SJSA1 (cell line): Measurements from ENCODE around the gene RTEL1. TPM values are rescaled to one million over a fixed set of nuclear protein-coding genes. Genes with fewer than 3 reads are reported as not detected.
A peak's percentile ranks its signal among the peaks of the same experiment; 100 is the strongest.

Experiments used
- DNase-seq, 2 experiments: peaks; one replicate each; pipeline ENCODE4 v3.0.0-alpha.2; 2015 to 2020; ENCODE audit warnings: low spot score in 2 of 2, low read depth in 1 of 2
- H3K27ac ChIP-seq: fragments of 250-450 bp; sonication (Bioruptor Pico); 2 replicates; pipeline ENCODE4 v1.5.1; 2020; ENCODE audit warnings: mild to moderate bottlenecking, moderate library complexity
- H3K27me3 ChIP-seq: fragments of 250-450 bp; sonication (Bioruptor Pico); replicated peaks from 2 replicates; pipeline ENCODE4 v1.5.1; 2020; ENCODE audit warnings: mild to moderate bottlenecking, moderate library complexity
- H3K36me3 ChIP-seq: fragments of 250-450 bp; sonication (Bioruptor Pico); 2 replicates; pipeline ENCODE4 v1.5.1; 2020; ENCODE audit warnings: mild to moderate bottlenecking
- H3K4me1 ChIP-seq: fragments of 250-450 bp; sonication (Bioruptor Pico); replicated peaks from 2 replicates; pipeline ENCODE4 v1.6.1; 2021; ENCODE audit warnings: mild to moderate bottlenecking
- H3K4me3 ChIP-seq: fragments of 250-450 bp; sonication (Bioruptor Pico); 2 replicates; pipeline ENCODE4 v1.5.1; 2020; ENCODE audit warnings: mild to moderate bottlenecking
- H3K9me3 ChIP-seq: fragments of 250-450 bp; sonication (Bioruptor Pico); replicated peaks from 2 replicates; pipeline ENCODE4 v1.5.1; 2020; ENCODE audit warnings: mild to moderate bottlenecking
- total RNA-seq: library from RNA; depleted of rRNA; stranded (reverse); fragments of >200 nt; shearing (Covaris generic); gene quantifications from 2 replicates; pipeline ENCODE4 v1.2.3, GENCODE V29; 2014

Gene RTEL1
- total RNA-seq, 1 experiment from 2014 or later, result 11.0 TPM

DNA sequence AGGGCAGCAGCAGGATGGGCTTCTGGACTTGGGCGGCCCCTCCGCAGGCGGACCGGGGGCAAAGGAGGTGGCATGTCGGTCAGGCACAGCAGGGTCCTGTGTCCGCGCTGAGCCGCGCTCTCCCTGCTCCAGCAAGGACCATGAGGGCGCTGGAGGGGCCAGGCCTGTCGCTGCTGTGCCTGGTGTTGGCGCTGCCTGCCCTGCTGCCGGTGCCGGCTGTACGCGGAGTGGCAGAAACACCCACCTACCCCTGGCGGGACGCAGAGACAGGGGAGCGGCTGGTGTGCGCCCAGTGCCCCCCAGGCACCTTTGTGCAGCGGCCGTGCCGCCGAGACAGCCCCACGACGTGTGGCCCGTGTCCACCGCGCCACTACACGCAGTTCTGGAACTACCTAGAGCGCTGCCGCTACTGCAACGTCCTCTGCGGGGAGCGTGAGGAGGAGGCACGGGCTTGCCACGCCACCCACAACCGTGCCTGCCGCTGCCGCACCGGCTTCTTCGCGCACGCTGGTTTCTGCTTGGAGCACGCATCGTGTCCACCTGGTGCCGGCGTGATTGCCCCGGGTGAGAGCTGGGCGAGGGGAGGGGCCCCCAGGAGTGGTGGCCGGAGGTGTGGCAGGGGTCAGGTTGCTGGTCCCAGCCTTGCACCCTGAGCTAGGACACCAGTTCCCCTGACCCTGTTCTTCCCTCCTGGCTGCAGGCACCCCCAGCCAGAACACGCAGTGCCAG is 38.7 kb downstream of the RTEL1 start, which contains the start of gene TNFRSF6B:
Gene TNFRSF6B (plus strand): TSS at position 25 of the 729 bp plus-strand sequence. CDS start 116 bp downstream, at position 141.
- no peaks in the 10 kb centered on the region for H3K27me3 ChIP-seq
- H3K4me1 ChIP-seq, result peaks cover 27% of the 10 kb centered on the region
- DNase-seq, result no peak
- no peak within 1 kb of the TSS for H3K27ac ChIP-seq
- no peaks in the 10 kb centered on the region for H3K9me3 ChIP-seq
- no peak within 1 kb of the TSS for H3K4me3 ChIP-seq
- H3K36me3 ChIP-seq, result peaks cover 63% of the 10 kb centered on the region

DNA sequence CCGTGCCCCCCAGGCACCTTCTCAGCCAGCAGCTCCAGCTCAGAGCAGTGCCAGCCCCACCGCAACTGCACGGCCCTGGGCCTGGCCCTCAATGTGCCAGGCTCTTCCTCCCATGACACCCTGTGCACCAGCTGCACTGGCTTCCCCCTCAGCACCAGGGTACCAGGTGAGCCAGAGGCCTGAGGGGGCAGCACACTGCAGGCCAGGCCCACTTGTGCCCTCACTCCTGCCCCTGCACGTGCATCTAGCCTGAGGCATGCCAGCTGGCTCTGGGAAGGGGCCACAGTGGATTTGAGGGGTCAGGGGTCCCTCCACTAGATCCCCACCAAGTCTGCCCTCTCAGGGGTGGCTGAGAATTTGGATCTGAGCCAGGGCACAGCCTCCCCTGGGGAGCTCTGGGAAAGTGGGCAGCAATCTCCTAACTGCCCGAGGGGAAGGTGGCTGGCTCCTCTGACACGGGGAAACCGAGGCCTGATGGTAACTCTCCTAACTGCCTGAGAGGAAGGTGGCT is 39.3 kb downstream of the RTEL1 start:
- no peak for DNase-seq
- peaks cover 67% of the 10 kb centered on the region for H3K36me3 ChIP-seq
- H3K27ac ChIP-seq, result no peak overlapping the region
- H3K27me3 ChIP-seq, result no peaks in the 10 kb centered on the region
- peaks cover 27% of the 10 kb centered on the region for H3K4me1 ChIP-seq
- H3K4me3 ChIP-seq, result no peak overlapping the region
- H3K9me3 ChIP-seq, result no peaks in the 10 kb centered on the region

DNA sequence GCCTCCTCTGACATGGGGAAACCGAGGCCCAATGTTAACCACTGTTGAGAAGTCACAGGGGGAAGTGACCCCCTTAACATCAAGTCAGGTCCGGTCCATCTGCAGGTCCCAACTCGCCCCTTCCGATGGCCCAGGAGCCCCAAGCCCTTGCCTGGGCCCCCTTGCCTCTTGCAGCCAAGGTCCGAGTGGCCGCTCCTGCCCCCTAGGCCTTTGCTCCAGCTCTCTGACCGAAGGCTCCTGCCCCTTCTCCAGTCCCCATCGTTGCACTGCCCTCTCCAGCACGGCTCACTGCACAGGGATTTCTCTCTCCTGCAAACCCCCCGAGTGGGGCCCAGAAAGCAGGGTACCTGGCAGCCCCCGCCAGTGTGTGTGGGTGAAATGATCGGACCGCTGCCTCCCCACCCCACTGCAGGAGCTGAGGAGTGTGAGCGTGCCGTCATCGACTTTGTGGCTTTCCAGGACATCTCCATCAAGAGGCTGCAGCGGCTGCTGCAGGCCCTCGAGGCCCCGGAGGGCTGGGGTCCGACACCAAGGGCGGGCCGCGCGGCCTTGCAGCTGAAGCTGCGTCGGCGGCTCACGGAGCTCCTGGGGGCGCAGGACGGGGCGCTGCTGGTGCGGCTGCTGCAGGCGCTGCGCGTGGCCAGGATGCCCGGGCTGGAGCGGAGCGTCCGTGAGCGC is 39.9 kb downstream of the RTEL1 start:
- H3K36me3 ChIP-seq, result peaks cover 67% of the 10 kb centered on the region
- H3K9me3 ChIP-seq, result no peaks in the 10 kb centered on the region
- no peak overlapping the region for H3K27ac ChIP-seq
- H3K4me3 ChIP-seq, result no peak overlapping the region
- no peak for DNase-seq
- H3K4me1 ChIP-seq, result peaks cover 27% of the 10 kb centered on the region
- H3K27me3 ChIP-seq, result no peaks in the 10 kb centered on the region

DNA sequence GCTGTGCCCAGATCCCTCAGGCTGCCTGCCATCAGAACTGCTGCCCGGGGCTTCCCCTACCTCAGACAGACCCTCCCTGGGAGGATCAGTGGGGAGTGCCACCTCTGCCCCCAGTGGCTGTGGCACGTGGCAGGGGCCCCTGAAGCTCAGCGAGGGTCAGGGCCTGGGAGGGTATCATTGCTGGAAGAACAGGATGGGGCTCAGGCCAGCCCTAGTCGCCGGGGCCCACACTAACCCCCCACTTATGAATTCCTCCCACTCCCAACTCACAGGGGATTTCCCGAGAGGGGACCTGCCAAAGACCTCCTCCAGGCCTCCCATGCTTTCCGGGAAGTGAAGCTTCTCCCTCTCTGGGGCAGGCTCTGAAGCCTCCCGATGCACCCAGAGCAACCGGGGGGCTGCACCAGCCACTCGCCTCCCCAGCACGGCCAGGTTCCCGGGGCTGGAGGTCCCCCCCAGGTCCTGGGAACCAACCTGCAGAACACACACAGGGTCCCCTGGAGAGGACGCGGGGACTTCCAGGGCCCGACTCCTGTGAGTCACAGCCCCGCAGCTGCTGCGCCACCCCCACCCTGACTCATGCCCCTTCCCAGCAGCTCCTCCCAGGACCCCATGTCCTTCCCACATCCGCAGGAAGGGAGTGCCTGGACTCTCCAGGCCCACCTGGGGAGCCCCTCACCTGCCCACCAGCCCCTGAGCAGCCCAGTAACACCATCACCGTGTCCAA is 40.8 kb downstream of the RTEL1 start:
- Histone ChIP-seq H3K4me3 (no peak overlapping the region), H3K4me1 (peaks cover 27% of the 10 kb centered on the region), H3K27ac (peak overlapping the region; percentile 92)

DNA sequence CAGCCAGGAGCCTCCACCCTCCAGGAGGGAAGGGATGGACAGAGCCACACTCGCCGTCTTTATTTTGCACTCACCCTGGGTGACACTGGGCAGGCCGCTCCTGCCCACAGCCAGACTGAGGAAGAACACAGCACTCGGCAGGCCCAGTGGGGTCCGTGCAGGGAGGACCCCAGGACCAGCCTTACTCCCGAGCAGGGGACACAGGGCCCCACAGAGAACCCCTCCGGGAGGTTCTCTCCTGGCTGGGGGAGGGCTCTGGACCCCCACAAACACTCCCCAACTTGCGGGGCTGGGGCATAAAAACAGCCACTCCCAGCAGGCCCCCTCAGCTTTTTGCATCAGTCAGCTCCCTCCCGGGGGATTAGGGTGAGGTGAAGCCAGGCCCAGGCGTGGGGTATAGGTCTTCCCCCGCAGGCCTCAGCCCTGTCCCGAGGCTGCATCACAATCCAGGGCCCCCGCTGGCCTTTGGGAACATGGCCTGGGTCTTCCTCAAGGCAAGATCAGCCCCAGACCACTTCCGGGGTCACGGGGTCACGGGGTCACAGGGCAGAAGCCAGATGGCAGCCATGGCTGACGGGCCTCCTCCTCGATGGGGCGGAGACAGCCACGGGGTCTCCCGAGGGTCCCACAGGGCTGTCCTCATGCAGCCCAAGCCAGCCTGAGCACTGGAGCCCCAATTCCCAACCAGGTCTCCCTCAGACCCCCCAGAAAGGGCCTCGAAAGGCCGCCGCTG is 41.5 kb downstream of the RTEL1 start:
- no peak overlapping the region for H3K4me3 ChIP-seq
- peak overlapping the region; percentile 92 for H3K27ac ChIP-seq
- DNase-seq, result no peak
- H3K9me3 ChIP-seq, result no peaks in the 10 kb centered on the region
- H3K27me3 ChIP-seq, result no peaks in the 10 kb centered on the region
- peaks cover 27% of the 10 kb centered on the region for H3K4me1 ChIP-seq
- H3K36me3 ChIP-seq, result peaks cover 70% of the 10 kb centered on the region

More for the DNA sequence above, 40.8 kb downstream of the RTEL1 start:
- peak; percentile 91 to 95 for DNase-seq
- Histone ChIP-seq H3K36me3 (peaks cover 70% of the 10 kb centered on the region), H3K27me3 (no peaks in the 10 kb centered on the region), H3K9me3 (no peaks in the 10 kb centered on the region)

DNA sequence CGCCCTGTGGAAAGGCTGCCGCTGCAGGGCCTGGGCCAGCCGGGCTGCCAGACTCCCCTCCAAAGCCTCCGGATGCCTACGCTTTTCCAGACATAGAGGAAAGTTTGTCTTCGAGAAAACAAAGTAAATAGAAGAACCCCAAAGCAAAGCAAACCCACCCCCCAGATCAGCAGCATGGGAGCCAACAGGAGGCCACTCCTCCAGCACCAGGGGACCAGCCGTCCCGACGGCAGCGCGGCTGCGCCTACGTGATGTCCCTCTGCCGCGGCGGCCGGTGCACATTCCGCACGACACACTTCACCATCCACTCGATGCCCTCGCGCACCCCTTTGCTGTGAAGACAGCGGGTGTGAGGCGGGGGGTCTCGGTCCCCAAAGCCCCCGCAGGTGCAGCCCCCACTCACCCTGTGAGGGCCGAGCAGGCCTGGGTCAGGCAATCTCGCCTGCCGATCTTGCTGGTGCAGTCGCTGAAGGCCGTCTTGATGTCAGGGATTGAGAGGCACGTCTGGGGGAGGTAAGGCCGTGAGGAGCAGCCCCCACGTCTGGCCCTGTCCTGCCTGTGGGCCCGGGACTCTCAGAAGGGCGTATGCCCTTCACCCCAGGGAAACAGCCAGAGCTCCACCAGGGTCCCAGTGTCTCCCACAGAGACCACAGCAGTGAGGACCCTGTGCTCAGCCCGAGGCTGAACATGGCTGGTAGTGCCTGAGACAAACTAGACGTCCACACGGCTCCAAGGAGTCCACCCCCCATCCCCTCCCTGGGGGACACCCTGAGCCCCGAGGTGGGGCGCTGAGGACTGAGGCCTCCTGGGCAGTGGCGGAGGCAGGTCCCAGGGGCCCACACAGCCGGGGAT is 42.3 kb downstream of the RTEL1 start:
- peak overlapping the region; percentile 92; the same call in 1 of the 2 replicates for H3K27ac ChIP-seq
- no peak overlapping the region for H3K4me3 ChIP-seq
- DNase-seq, result no peak
- no peaks in the 10 kb centered on the region for H3K9me3 ChIP-seq
- peaks cover 72% of the 10 kb centered on the region for H3K36me3 ChIP-seq
- no peaks in the 10 kb centered on the region for H3K27me3 ChIP-seq
- H3K4me1 ChIP-seq, result peaks cover 27% of the 10 kb centered on the region

DNA sequence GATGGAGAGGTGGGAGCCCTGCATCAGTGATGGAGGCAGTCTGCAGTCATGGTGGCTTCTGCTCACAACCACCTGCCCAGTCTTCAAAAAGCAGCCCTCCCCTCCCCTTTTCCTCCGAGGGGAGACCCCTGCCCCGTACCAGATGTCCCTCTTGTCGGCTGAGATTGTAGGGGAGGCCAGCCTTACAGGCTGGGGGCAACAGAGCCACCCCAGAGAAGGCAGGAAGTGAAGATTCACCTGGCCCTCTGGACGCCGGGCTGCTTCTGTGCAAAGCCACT is 42.9 kb downstream of the RTEL1 start:
- Histone ChIP-seq H3K27me3 (no peaks in the 10 kb centered on the region), H3K36me3 (peaks cover 72% of the 10 kb centered on the region), H3K4me1 (peaks cover 27% of the 10 kb centered on the region), H3K27ac (no peak overlapping the region), H3K4me3 (no peak overlapping the region), H3K9me3 (no peaks in the 10 kb centered on the region)
- no peak for DNase-seq

DNA sequence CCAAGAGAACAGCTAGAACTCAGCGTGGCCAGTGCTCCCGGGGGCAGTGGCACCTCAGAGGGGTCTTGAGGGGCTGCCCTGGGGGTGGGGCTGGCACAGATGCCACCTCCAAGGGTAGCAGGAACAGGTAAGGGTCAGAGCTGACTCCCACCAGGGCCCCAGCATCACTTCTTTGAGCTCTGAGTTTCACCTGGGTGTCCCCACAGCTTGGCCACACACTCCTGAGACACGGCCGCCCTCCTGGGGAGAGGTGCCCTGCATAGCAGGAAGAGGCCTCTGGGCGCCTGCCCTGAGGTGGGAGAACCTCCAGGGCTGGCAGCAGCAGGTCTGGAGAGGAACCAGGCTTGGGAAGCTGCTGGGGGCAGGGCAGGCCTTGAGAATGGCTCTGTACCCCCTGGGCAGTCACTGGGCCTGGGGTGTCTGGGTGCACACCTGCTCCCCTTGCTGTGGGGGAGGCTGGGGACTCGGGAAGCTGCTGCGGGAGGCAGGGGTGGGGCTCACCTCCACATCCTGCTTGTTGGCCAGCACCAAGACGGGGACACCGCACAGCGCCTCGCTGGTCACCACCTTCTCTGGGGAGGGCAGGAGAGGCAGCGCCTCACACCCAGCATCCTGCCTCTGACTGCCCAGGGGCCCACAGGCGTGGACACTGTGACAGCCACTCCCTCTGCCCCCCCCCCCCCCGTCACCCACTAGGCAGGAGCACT is 43.4 kb downstream of the RTEL1 start:
- Histone ChIP-seq H3K36me3 (peaks cover 74% of the 10 kb centered on the region), H3K4me3 (no peak overlapping the region), H3K9me3 (no peaks in the 10 kb centered on the region), H3K27ac (no peak overlapping the region), H3K27me3 (no peaks in the 10 kb centered on the region), H3K4me1 (peaks cover 30% of the 10 kb centered on the region)
- no peak for DNase-seq

DNA sequence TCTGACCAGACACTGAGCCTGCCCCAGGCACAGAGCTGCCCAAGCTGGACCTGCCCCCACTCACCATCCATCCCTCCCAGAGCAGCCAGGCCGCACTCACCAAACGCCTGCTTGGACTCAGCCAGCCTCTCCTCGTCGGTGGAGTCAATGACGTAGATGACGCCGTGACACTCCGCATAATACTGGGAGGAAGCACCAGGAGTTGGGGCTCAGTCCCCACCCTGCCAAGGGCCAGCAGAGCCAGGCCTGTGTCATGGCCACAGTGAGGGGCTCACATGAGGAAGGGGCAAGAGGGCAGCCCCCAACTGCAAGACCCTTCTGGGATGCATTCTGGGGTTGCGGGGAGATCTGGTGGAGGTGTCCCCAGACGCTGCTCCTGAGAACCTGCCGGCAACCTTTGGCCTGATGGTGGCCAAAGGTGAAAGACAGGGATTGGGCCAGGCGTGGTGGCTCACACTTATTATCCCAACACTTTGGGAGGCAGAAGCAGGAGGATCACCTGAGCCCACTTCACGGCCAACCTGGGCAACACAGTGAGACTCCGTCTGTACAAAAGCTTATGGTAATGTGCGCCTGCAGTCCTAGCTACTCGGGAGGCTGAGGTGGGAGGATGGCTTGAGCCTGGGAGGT is 44.0 kb downstream of the RTEL1 start:
- DNase-seq, result no peak
- no peaks in the 10 kb centered on the region for H3K27me3 ChIP-seq

DNA sequence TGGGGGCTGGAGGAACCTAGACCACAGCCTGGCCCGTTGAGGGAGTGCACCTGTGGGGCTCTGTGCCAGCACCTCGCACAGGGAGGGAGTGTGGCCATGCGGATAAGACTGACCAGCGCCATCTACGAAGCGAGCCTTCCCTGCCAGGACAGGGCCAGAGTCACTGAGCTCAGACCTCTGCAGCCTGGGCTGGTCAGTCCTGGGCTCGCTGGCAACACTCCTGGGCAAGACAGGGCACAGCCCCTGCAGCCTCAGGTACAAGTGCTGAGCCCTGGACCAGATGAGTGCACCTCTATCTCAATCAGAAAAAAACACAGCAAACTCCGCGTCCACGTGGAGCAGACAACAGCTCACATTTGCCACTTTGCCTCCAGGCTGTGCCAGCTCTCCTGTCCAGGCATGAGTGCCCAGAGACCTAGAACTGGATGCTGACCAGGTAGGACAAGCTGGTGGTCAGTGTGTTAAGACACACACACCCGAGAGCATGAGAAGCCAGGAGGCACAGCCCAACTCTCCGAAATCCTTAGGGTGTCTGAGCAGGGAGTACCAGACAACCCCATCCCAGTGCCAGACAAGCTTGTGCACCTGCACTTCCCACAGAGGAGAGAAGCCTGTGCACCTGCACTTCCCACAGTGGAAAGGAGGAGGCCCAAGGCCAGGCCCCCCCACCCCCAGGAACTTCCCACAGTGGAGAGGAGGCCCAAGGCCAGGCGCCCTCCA is 44.8 kb downstream of the RTEL1 start:
- H3K27ac ChIP-seq, result no peak overlapping the region
- no peaks in the 10 kb centered on the region for H3K27me3 ChIP-seq
- H3K4me3 ChIP-seq, result no peak overlapping the region
- no peak for DNase-seq
- H3K4me1 ChIP-seq, result peaks cover 36% of the 10 kb centered on the region
- H3K9me3 ChIP-seq, result peaks cover 7% of the 10 kb centered on the region
- H3K36me3 ChIP-seq, result peaks cover 74% of the 10 kb centered on the region

More for the DNA sequence above, 44.0 kb downstream of the RTEL1 start:
- no peaks in the 10 kb centered on the region for H3K9me3 ChIP-seq
- H3K4me3 ChIP-seq, result no peak overlapping the region
- H3K4me1 ChIP-seq, result peaks cover 35% of the 10 kb centered on the region
- H3K36me3 ChIP-seq, result peaks cover 74% of the 10 kb centered on the region
- no peak overlapping the region for H3K27ac ChIP-seq

DNA sequence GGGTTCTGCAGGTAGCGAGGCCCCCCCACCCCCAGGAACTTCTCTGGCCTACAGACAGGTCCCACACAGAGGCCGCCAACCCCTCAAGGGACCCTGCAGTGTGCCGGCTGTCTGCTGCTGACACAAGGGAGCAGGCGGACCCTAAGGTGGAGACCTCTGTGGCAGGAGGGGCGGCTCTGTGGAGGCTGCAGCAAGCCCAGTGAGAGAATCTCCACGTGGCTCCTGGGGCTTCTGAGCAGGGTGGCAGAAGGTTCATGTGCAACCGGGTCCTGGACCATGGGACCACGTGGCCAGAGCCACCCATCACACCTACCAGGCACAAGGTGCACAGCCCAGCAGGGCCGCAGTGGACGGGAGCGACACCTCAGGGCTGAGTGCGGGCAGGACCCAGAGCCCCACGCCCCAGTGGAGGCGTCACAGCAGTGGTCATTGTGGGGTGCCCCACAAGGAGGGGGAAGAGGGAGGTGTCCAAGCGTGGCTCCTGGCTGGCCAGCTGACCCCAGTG is 45.4 kb downstream of the RTEL1 start:
- Histone ChIP-seq H3K4me1 (peaks cover 33% of the 10 kb centered on the region), H3K4me3 (no peak overlapping the region), H3K27ac (no peak overlapping the region), H3K27me3 (no peaks in the 10 kb centered on the region), H3K36me3 (peaks cover 74% of the 10 kb centered on the region), H3K9me3 (peaks cover 8% of the 10 kb centered on the region)
- DNase-seq, result no peak
